GM12874 (cell line): ENCODE results near the gene RPL23.
A peak's percentile ranks its signal among the peaks of the same experiment; 100 is the strongest.

ENCODE experiments used
- CTCF ChIP-seq: IDR thresholded peaks from 2 replicates; pipeline ENCODE4 v1.5.1; 2011; ENCODE audit warnings: low read depth, mild to moderate bottlenecking, control low read depth, low read length, moderate library complexity; ENCODE audit not compliant: insufficient read depth

Gene RPL23

GRCh38 chr17:38889745-38890409 is 36.4 kb upstream of the RPL23 start:
- no peak for TF ChIP-seq CTCF

GRCh38 chr17:38888842-38889241 is 35.3 kb upstream of the RPL23 start:
- TF ChIP-seq CTCF, result no peak

- no peak for TF ChIP-seq CTCF
These were observed 33.1 kb upstream of the RPL23 start for GRCh38 chr17:38886643-38887010.

GRCh38 chr17:38885728-38886642 is 32.5 kb upstream of the RPL23 start:
- TF ChIP-seq CTCF, result no peak

- no peak for TF ChIP-seq CTCF
These were observed 31.7 kb upstream of the RPL23 start for GRCh38 chr17:38885044-38885727.

- TF ChIP-seq CTCF, result 0 out of 2 replicates have a peak, but pooled peaks have one; percentile 13
These were observed 30.3 kb upstream of the RPL23 start for GRCh38 chr17:38883592-38884526.
